C4-2B (cell line): ENCODE results near the gene FBXL17.
A peak's percentile ranks its signal among the peaks of the same experiment; 100 is the strongest.

Source experiments
- H3K27ac ChIP-seq: fragments of 450-650 bp; 2 replicates; pipeline ENCODE4 v1.5.1; 2017
- ZFX ChIP-seq: fragments of 450-650 bp; IDR thresholded peaks from 2 replicates; pipeline ENCODE4 v1.6.1; 2017
- TF ChIP-seq, protein P1 (sequence below): fragments of 450-650 bp; conservative IDR thresholded peaks from 2 replicates; pipeline ENCODE4 v1.5.1; 2017; ENCODE audit warnings: mild to moderate bottlenecking

FBXL17 gene

DNA sequence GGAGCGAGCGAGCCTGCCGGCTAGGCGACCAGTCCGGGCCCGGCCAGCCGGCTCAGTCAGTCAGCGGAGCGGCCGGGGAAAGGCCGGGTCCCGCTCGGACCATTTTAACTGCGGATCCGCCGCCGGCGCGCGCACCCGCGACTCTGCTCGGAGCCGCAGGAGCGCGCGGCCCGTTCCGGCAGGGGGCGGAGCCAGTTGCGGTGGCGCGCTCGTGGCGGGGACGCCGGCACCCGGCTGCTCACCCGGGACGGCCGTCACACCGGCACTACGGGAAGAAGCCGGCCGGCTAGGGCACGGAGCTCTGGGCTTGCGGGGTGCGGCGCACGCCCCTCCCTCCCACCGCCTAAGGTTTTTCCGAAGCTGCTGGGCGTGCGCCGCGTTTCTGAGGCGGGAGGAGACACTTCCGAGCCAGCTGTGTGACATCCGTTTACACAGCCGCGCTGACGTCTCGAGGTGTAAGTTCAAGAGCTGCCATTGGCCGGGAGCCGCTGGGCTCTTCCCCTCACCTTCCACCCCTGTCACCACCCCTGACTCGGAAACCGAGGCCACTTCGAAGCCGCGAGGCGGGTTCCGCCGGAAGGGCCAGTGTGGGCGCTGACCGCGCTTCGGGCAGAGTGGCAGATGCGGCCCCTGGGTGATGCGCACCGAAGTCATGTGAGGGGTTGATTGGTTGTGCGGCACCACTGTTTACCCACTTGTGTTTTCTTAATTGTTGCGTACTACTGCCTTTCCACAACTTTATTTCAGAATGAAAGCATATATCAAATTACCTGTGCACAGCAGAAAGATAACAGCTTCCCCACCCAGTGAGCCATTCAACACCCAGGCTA, at the start of gene FBXL17:
FBXL17 (minus strand) TSS at position 145 of the 830 bp plus-strand sequence.
- peak within 1 kb of the TSS; percentile 99 for H3K27ac ChIP-seq
- TF ChIP-seq, protein P1, sequence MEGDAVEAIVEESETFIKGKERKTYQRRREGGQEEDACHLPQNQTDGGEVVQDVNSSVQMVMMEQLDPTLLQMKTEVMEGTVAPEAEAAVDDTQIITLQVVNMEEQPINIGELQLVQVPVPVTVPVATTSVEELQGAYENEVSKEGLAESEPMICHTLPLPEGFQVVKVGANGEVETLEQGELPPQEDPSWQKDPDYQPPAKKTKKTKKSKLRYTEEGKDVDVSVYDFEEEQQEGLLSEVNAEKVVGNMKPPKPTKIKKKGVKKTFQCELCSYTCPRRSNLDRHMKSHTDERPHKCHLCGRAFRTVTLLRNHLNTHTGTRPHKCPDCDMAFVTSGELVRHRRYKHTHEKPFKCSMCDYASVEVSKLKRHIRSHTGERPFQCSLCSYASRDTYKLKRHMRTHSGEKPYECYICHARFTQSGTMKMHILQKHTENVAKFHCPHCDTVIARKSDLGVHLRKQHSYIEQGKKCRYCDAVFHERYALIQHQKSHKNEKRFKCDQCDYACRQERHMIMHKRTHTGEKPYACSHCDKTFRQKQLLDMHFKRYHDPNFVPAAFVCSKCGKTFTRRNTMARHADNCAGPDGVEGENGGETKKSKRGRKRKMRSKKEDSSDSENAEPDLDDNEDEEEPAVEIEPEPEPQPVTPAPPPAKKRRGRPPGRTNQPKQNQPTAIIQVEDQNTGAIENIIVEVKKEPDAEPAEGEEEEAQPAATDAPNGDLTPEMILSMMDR = no peak
- no peak for TF ChIP-seq ZFX

DNA sequence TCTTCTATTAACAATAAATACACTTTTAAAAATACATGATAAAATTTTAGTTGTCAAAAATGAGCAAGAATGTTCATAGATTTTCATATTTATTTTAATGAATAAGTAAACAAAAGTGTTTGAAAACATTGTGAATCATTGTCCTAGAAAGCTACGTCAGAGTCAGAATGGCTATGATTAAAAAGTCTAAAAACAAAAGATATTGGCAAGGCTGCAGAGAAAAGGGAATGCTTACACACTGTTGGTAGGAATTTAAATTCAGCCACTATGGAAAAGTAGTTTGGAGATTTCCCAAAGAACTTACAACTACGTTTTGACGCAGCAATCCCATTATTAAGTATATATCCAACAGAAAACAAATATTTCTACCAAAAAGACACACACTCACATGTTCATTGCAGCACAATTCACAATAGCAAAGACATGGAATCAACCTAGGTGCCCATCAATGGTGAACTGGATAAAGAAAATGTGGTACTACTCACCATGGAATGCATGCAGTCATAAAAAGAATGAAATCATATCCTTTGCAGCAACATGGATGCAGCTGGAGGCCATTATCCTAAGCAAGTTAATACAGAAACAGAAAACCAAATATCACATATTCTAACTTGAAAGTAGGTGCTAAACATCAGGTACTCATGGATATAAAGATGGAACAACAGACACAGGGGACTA, 49.2 kb upstream of the FBXL17 start:
- TF ChIP-seq ZFX = no peak
- TF ChIP-seq, protein P1 = no peak
- H3K27ac ChIP-seq = no peak overlapping the region

GRCh38 chr5:108421713-108422112, 39.8 kb upstream of the FBXL17 start:
- no peak for TF ChIP-seq ZFX
- TF ChIP-seq, protein P1 = no peak
- H3K27ac ChIP-seq = no peak overlapping the region

GRCh38 chr5:108420755-108421154, 38.9 kb upstream of the FBXL17 start:
- TF ChIP-seq, protein P1 = no peak
- TF ChIP-seq ZFX = no peak
- H3K27ac ChIP-seq = no peak overlapping the region

- TF ChIP-seq, protein P1 = no peak
- no peak for TF ChIP-seq ZFX
- no peak overlapping the region for H3K27ac ChIP-seq
Observed at GRCh38 chr5:108420158-108420557, 38.3 kb upstream of the FBXL17 start.

- no peak overlapping the region for H3K27ac ChIP-seq
- TF ChIP-seq, protein P1 = no peak
- no peak for TF ChIP-seq ZFX
Observed at GRCh38 chr5:108418197-108418596, 36.3 kb upstream of the FBXL17 start.

DNA sequence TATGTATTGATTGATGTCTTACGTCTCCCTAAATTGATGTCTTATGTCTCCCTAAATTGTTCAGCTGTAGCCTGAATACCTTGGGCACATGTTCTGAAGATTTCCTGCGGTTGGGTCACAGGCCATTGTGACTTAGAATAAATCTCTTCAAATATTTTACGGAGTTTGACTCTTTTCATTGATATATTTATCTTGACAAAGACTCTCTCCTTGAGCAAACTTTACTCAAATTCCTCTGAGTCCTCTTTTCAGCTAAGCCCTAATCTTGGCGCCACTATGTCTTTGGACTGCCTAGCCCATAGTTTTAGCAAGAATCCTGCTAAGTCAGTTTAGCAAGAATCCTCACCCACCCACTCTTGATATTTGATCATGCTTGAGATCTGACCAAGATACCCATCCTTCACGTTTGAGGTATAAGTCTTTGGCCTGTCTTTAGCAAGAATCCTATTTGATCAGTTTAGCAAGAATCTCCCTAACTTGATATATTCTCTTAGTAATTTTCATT, 35.3 kb upstream of the FBXL17 start:
- TF ChIP-seq ZFX = no peak
- TF ChIP-seq, protein P1 = no peak
- no peak overlapping the region for H3K27ac ChIP-seq
